Hematopoietic multipotent progenitor cell treated with erythropoietin and hydrocortisone succinate and interleukin-3 and kit ligand, for 8 days (in vitro differentiated cells): ENCODE measurements around the gene EVI2A.
"Not testable (repeated sequence)": the region's sequence is repeated elsewhere in the genome, so short reads cannot be mapped to it uniquely, and the experiment has no call there.

Source experiments
- DNase-seq: peaks from one replicate; pipeline ENCODE4 v3.0.0-alpha.2; 2015

Gene EVI2A

GRCh38 chr17:31311526-31311925 lies 9.9 kb downstream of the EVI2A start:
- peak; percentile 15 for DNase-seq

- no peak for DNase-seq
These were observed 10.5 kb downstream of the EVI2A start for GRCh38 chr17:31310886-31311285.

- no peak for DNase-seq
These were observed 11.2 kb downstream of the EVI2A start for GRCh38 chr17:31310260-31310659.

GRCh38 chr17:31309556-31309955 lies 11.9 kb downstream of the EVI2A start:
- peak; percentile 45 for DNase-seq

- no peak for DNase-seq
These were observed 12.8 kb downstream of the EVI2A start for GRCh38 chr17:31308372-31309334.

GRCh38 chr17:31307640-31308039 lies 13.8 kb downstream of the EVI2A start:
- DNase-seq = no peak

- DNase-seq = no peak
These were observed 21.8 kb downstream of the EVI2A start for GRCh38 chr17:31299624-31300023.

- no peak for DNase-seq
These were observed 24.3 kb downstream of the EVI2A start, which contains the start of gene OMG for GRCh38 chr17:31297090-31297489. OMG (minus strand) TSS chr17:31297239; CDS start chr17:31296331, 908 bp downstream.

GRCh38 chr17:31296142-31296541 lies 25.3 kb downstream of the EVI2A start:
- no peak for DNase-seq

GRCh38 chr17:31295489-31295871 lies 25.9 kb downstream of the EVI2A start:
- DNase-seq = no peak

- DNase-seq = no peak
These were observed 26.5 kb downstream of the EVI2A start for GRCh38 chr17:31294820-31295488.

GRCh38 chr17:31294231-31294630 lies 27.2 kb downstream of the EVI2A start:
- DNase-seq = no peak

GRCh38 chr17:31293581-31293980 lies 27.8 kb downstream of the EVI2A start:
- DNase-seq = no peak

- no peak for DNase-seq
These were observed 29.6 kb downstream of the EVI2A start for GRCh38 chr17:31291820-31292219.

- DNase-seq = no peak
These were observed 31.6 kb downstream of the EVI2A start for GRCh38 chr17:31289790-31290189.

- DNase-seq = not testable (repeated sequence)
These were observed 33.5 kb downstream of the EVI2A start for GRCh38 chr17:31287932-31288331.

GRCh38 chr17:31286587-31286986 lies 34.8 kb downstream of the EVI2A start:
- DNase-seq = no peak

GRCh38 chr17:31283841-31284240 lies 37.6 kb downstream of the EVI2A start:
- DNase-seq = no peak

- DNase-seq = no peak
These were observed 40.4 kb downstream of the EVI2A start for GRCh38 chr17:31281061-31281460.

GRCh38 chr17:31279401-31279800 lies 42.0 kb downstream of the EVI2A start:
- no peak for DNase-seq

- peak; percentile 35 for DNase-seq
These were observed 46.3 kb downstream of the EVI2A start for GRCh38 chr17:31275116-31275515.

- no peak for DNase-seq
These were observed 47.2 kb downstream of the EVI2A start for GRCh38 chr17:31274252-31274651.

- no peak for DNase-seq
These were observed 47.9 kb downstream of the EVI2A start for GRCh38 chr17:31273516-31273915.

GRCh38 chr17:31272803-31273202 lies 48.6 kb downstream of the EVI2A start:
- DNase-seq = no peak
